Fibroblast of villous mesenchyme (primary cell): ENCODE results near the gene MOSMO. TPM values are rescaled to one million over a fixed set of nuclear protein-coding genes. Genes with fewer than 3 reads are reported as not detected.

Source experiments
- DNase-seq: peaks from one replicate; pipeline ENCODE4 v3.0.0-alpha.2; 2010; ENCODE audit warnings: low read depth
- H3K4me3 ChIP-seq: 2 replicates; pipeline ENCODE4 v1.5.1; 2011; ENCODE audit warnings: low read depth, mild to moderate bottlenecking, low read length
- total RNA-seq: library from RNA; depleted of rRNA; stranded (reverse); fragments of >200 nt; gene quantifications from 2 replicates; pipeline ENCODE4 v1.2.3, GENCODE V29; 2012
- TF ChIP-seq, protein P1 (sequence below): IDR thresholded peaks from 2 replicates; pipeline ENCODE4 v1.5.1; 2012; ENCODE audit warnings: low read depth, mild to moderate bottlenecking, low read length; ENCODE audit not compliant: insufficient read depth

Gene MOSMO
- total RNA-seq, 1 donor, result 19.0 TPM

DNA sequence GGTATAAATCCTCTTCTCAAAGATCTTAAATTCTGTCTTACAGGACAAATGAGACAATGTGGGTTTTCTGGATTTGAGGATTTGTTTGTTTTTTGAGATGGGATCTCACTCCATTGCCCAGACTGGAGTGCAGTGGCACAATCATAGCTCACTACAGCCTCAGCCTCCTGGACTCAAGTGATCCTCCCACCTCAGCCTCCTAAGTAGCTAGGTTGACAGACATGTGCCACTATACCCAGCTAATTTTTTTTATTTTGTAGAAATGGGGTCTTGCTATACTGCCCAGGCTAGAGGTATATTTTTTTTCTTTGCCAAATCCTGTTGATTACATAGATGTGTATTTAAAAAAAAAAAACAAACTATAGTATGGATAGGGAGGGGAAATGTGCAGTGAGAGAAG is 122.6 kb downstream of the MOSMO start:
- no peak overlapping the region for H3K4me3 ChIP-seq
- no peak for DNase-seq
- TF ChIP-seq, protein P1, sequence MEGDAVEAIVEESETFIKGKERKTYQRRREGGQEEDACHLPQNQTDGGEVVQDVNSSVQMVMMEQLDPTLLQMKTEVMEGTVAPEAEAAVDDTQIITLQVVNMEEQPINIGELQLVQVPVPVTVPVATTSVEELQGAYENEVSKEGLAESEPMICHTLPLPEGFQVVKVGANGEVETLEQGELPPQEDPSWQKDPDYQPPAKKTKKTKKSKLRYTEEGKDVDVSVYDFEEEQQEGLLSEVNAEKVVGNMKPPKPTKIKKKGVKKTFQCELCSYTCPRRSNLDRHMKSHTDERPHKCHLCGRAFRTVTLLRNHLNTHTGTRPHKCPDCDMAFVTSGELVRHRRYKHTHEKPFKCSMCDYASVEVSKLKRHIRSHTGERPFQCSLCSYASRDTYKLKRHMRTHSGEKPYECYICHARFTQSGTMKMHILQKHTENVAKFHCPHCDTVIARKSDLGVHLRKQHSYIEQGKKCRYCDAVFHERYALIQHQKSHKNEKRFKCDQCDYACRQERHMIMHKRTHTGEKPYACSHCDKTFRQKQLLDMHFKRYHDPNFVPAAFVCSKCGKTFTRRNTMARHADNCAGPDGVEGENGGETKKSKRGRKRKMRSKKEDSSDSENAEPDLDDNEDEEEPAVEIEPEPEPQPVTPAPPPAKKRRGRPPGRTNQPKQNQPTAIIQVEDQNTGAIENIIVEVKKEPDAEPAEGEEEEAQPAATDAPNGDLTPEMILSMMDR, result no peak

DNA sequence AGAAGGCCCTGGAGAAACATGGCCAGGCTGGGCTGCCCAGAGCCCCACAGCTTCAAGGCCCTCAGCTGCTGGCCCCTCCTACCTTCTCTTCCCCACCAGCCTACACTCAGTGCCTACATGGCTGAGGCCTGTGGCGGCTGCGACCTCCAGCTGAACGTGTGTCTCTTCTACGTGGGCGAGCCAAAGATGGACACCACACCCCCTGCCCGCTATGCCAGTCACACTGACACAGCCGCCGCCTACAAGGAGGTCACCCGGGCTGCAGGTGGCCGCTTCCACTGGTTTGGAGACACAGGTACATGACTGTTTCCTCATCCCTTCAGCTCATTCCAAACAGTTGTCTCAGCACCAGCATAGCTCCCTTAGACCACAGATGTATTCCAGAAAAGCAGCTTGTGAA is 124.9 kb downstream of the MOSMO start:
- H3K4me3 ChIP-seq, result no peak overlapping the region
- TF ChIP-seq, protein P1, result no peak
- no peak for DNase-seq

Other genes starting within 250 kb of the MOSMO start
- 48.8 and 62.8 TPM in 2 replicates for gene NPIPB4, start 150.4 kb upstream of the MOSMO start, total RNA-seq
- gene UQCRC2, start 54.8 kb upstream of the MOSMO start, total RNA-seq, result 148 and 225 TPM in 2 replicates
- not detected in 2 replicates for gene PDZD9, start 7.0 kb upstream of the MOSMO start, total RNA-seq
- under 0.01 TPM in 2 replicates for gene VWA3A, start 84.4 kb downstream of the MOSMO start, total RNA-seq
- not detected in 2 replicates for gene SDR42E2, start 154.4 kb downstream of the MOSMO start, total RNA-seq
- 26.3 and 30.0 TPM in 2 replicates for gene EEF2K, start 198.2 kb downstream of the MOSMO start, total RNA-seq